Upper lobe of left lung (tissue), 6 donors: ENCODE results near the gene KRTAP10-4. TPM values are rescaled to one million over a fixed set of nuclear protein-coding genes. Genes with fewer than 3 reads are reported as not detected.
A peak's percentile ranks its signal among the peaks of the same experiment; 100 is the strongest.
"Not testable (repeated sequence)": the region's sequence is repeated elsewhere in the genome, so short reads cannot be mapped to it uniquely, and the experiment has no call there.

ENCODE experiments used
- ATAC-seq, 2 donors: fragments of 200-7000 bp; cut with Tn5 transposase; one replicate each; pipeline ENCODE4 v1.9.1; 2022; ENCODE audit warnings: mild to moderate bottlenecking in 2 of 2, moderate library complexity in 2 of 2; ENCODE audit not compliant: low FRiP score in 2 of 2
- DNase-seq, 2 donors: peaks; one replicate each; pipeline ENCODE4 v3.0.0-alpha.2; 2019 to 2020
- H3K27ac ChIP-seq, 4 donors: fragments of 200-600 bp; sonication (generic); one replicate each; pipeline ENCODE4 v1.5.1; 2016 to 2019
- H3K27me3 ChIP-seq, 4 donors: fragments of 200-600 bp; sonication (generic); one replicate each; pipeline ENCODE4 v1.5.1; 2017 to 2019
- H3K36me3 ChIP-seq, 4 donors: fragments of 200-600 bp; sonication (generic); one replicate each; pipeline ENCODE4 v1.5.1; 2016 to 2019
- H3K4me1 ChIP-seq, 4 donors: fragments of 200-600 bp; sonication (generic); one replicate each; pipeline ENCODE4 v1.5.1; 2018 to 2019
- H3K4me3 ChIP-seq, 4 donors: fragments of 200-600 bp; sonication (generic); one replicate each; pipeline ENCODE4 v1.5.1; 2017 to 2019; ENCODE audit warnings: mild to moderate bottlenecking in 2 of 4, moderate library complexity in 1 of 4
- H3K9me3 ChIP-seq, 4 donors: fragments of 200-600 bp; sonication (generic); one replicate each; pipeline ENCODE4 v1.5.1; 2018 to 2019
- CTCF ChIP-seq, 6 experiments: fragments of 450-650 bp in 4 of 6; fragments of 200-600 bp in 2 of 6; sonication (generic) in 2 of 6; IDR thresholded peaks; one replicate each; pipeline ENCODE4 v1.5.1; 2016 to 2019; ENCODE audit warnings: antibody characterized with exemption in 6 of 6
- EP300 ChIP-seq, 4 donors: sonication (generic); formaldehyde crosslinking; IDR thresholded peaks; one replicate each; pipeline ENCODE4 v1.5.1; 2017; ENCODE audit warnings: antibody characterized with exemption in 4 of 4, control low read depth in 2 of 4
- POLR2A ChIP-seq, 4 donors: fragments of 450-650 bp; IDR thresholded peaks; one replicate each; pipeline ENCODE4 v1.5.1; 2016 to 2017; ENCODE audit warnings: antibody characterized with exemption in 4 of 4, mild to moderate bottlenecking in 2 of 4
- POLR2AphosphoS5 ChIP-seq, 2 donors: sonication (generic); formaldehyde crosslinking; IDR thresholded peaks; one replicate each; pipeline ENCODE4 v1.5.1; 2017; ENCODE audit warnings: antibody characterized with exemption in 2 of 2
- WGBS, 2 donors: methylation state at CpG; one replicate each; pipeline ENCODE4 v1.1.5; 2017 to 2018; 5-methylcytosine and 5-hydroxymethylcytosine counted together
- total RNA-seq, 6 donors: library from RNA; depleted of rRNA in 4 of 6; stranded (reverse); fragments of >200 nt in 4 of 6; gene quantifications; one replicate each; pipeline versions ENCODE4 v1.1.0 to v1.2.1, GENCODE V29; 2016 to 2021
- donor health status: DM: no; HTN: no; CAD: no; lungs with moderate emphysema.
- donor health status: DM: no; HTN: yes; CAD: no; lungs with severe emphysema.

The KRTAP10-4 gene
- total RNA-seq, 6 donors from 2014 or later = not detected

DNA sequence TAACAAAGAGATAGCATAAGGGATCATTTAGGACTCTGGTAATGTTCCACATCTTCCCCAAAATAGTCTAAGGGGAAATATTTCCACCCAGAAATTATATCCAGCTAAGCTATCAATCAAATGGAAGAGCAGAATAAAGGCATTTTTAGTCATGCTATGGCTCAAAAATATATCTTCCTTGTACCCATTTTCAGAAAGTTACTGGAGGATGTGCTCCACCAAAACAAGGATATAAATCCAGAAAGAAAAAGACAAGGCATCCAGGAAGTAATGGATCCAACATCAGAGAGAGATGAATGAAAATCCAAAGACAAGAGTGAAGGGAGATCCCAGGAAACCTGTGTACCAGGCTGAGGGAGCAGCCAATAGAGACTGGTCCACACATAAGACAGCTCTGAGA lies 35.7 kb downstream of the KRTAP10-4 start:
- Histone ChIP-seq H3K36me3 (no peaks in the 10 kb centered on the region), H3K9me3 (peaks cover 0 to 30% (median 10%) of the 10 kb centered on the region in 4 donors), H3K27ac (no peak overlapping the region), H3K4me1 (no peaks in the 10 kb centered on the region), H3K27me3 (peaks cover 0 to 3% (median 0%) of the 10 kb centered on the region in 4 donors), H3K4me3 (no peak overlapping the region)
- ATAC-seq = no peak
- no peak for DNase-seq
- no peak for TF ChIP-seq CTCF (IDR thresholded peaks at IDR 0.05)
- no peak for TF ChIP-seq EP300 (IDR thresholded peaks at IDR 0.05)
- TF ChIP-seq POLR2AphosphoS5 (IDR thresholded peaks at IDR 0.05) = no peak
- no peak for TF ChIP-seq POLR2A (IDR thresholded peaks at IDR 0.05)

- ATAC-seq, H3K36me3 ChIP-seq, H3K4me1 ChIP-seq, H3K27me3 ChIP-seq, H3K27ac ChIP-seq, H3K4me3 ChIP-seq, DNase-seq: not testable (repeated sequence)
- H3K9me3 ChIP-seq = peaks cover 0 to 30% (median 10%) of the 10 kb centered on the region in 4 donors
- WGBS, 2 donors = 94 to 96% methylated on average over 6 to 7 of the region's 7 CpGs
Observed at GRCh38 chr21:44610157-44610843, 36.8 kb downstream of the KRTAP10-4 start.

GRCh38 chr21:44611551-44611950 lies 38.0 kb downstream of the KRTAP10-4 start:
- Histone ChIP-seq H3K9me3 (peaks cover 0 to 30% (median 10%) of the 10 kb centered on the region in 4 donors), H3K36me3 (no peaks in the 10 kb centered on the region), H3K4me3 (no peak overlapping the region), H3K27me3 (peaks cover 0 to 3% (median 0%) of the 10 kb centered on the region in 4 donors), H3K27ac (no peak overlapping the region), H3K4me1 (no peaks in the 10 kb centered on the region)
- WGBS, 2 donors = 87 to 89% methylated on average over 4 of the region's 4 CpGs
- ATAC-seq = no peak
- DNase-seq = no peak
- TF ChIP-seq EP300 (IDR thresholded peaks at IDR 0.05) = no peak
- no peak for TF ChIP-seq POLR2A (IDR thresholded peaks at IDR 0.05)
- no peak for TF ChIP-seq POLR2AphosphoS5 (IDR thresholded peaks at IDR 0.05)
- TF ChIP-seq CTCF (IDR thresholded peaks at IDR 0.05) = no peak

DNA sequence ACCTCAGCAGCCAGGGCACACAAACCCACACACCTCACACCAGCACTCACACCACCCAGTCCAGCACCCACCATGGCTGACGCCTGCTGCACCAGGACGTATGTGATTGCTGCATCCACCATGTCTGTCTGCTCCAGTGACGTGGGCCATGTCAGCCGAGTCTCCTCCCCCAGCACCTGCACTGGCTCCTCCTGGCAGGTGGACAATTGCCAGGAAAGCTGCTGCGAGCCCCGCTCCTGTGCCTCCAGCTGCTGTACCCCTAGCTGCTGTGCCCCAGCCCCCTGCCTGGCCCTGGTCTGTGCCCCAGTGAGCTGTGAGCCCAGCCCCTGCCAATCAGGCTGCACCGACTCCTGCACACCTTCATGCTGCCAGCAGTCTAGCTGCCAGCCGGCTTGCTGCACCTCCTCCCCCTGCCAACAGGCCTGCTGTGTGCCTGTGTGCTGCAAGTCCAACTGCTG lies 38.5 kb downstream of the KRTAP10-4 start, which contains the start of gene KRTAP10-8:
Gene KRTAP10-8 (plus strand): TSS at position 51 of the 458 bp plus-strand sequence. CDS start 22 bp downstream, at position 73.
- H3K36me3 ChIP-seq = no peaks in the 10 kb centered on the region
- TF ChIP-seq POLR2A (IDR thresholded peaks at IDR 0.05) (no peak), EP300 (IDR thresholded peaks at IDR 0.05) (no peak), POLR2AphosphoS5 (IDR thresholded peaks at IDR 0.05) (no peak), CTCF (IDR thresholded peaks at IDR 0.05) (no peak)
- 100% methylated on average over 3 of the region's 8 CpGs; no CpG with 5 or more reads in 1 of the 2 donors for WGBS, 2 donors
- peak in 1 of 2 donors; percentile 58 for DNase-seq
- peaks cover 0 to 30% (median 10%) of the 10 kb centered on the region in 4 donors for H3K9me3 ChIP-seq
- peaks cover 0 to 3% (median 0%) of the 10 kb centered on the region in 4 donors for H3K27me3 ChIP-seq
- ATAC-seq = no peak
- no peak within 1 kb of the TSS for H3K27ac ChIP-seq
- H3K4me3 ChIP-seq = no peak within 1 kb of the TSS
- H3K4me1 ChIP-seq = no peaks in the 10 kb centered on the region

DNA sequence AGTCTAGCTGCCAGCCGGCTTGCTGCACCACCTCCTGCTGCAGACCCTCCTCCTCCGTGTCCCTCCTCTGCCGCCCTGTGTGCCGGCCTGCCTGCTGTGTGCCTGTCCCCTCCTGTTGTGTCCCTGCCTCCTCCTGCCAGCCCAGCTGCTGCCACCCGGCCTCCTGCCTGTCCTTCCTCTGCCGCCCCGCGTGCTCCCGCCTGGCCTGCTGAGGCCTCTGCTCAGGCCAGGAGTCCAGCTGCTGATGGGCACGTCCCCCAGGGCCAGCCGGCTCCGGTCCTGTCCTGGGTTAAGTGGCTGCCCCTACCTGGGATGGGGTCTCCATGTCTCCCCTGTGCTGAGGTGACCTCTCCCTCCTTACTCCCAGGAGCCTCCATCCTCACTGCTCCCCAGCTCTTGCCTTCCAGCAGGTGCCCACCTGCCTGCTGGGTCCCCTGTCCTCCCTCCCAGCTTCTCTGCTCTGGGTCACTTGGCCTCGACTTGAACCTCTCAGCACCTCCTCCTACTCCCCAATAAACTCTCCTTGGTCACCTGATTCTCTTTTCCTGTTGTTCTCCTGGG lies 39.2 kb downstream of the KRTAP10-4 start:
- 78 to 83% methylated on average over 12 to 13 of the region's 13 CpGs for WGBS, 2 donors

More for the DNA sequence above, 39.2 kb downstream of the KRTAP10-4 start:
- Histone ChIP-seq H3K27ac (no peak overlapping the region), H3K36me3 (no peaks in the 10 kb centered on the region), H3K27me3 (peaks cover 0 to 3% (median 0%) of the 10 kb centered on the region in 4 donors), H3K4me1 (no peaks in the 10 kb centered on the region), H3K9me3 (peaks cover 0 to 30% (median 10%) of the 10 kb centered on the region in 4 donors), H3K4me3 (no peak overlapping the region)
- DNase-seq (peak in 1 of 2 donors; percentile 75), ATAC-seq (no peak)
- TF ChIP-seq CTCF (IDR thresholded peaks at IDR 0.05) (no peak), POLR2AphosphoS5 (IDR thresholded peaks at IDR 0.05) (no peak), POLR2A (IDR thresholded peaks at IDR 0.05) (no peak), EP300 (IDR thresholded peaks at IDR 0.05) (no peak)
